HCT116 (cell line): ENCODE data around the gene CFAP221. TPM values are rescaled to one million over a fixed set of nuclear protein-coding genes. Genes with fewer than 3 reads are reported as not detected.
A peak's percentile ranks its signal among the peaks of the same experiment; 100 is the strongest.

ENCODE experiments used
- ATAC-seq: fragments of 200-7000 bp; cut with Tn5 transposase; 2 replicates; pipeline ENCODE4 v1.9.1; 2020; ENCODE audit warnings: mild to moderate bottlenecking, moderate library complexity
- BruUV-seq: library from RNA; stranded (reverse); fragments of 400-500 nt; replicated peaks from 2 replicates; lab custom pipeline; 2021; lab: Mats Ljungman, UMichigan
- CTCF ChIA-PET: fragments of 300-600 bp; sonication (Branson Sonifier 250); formaldehyde crosslinking; loops from one replicate; lab custom pipeline; 2021; ENCODE audit warnings: antibody characterized with exemption; lab: Charles Lee
- POLR2A ChIA-PET: fragments of 300-600, 350-600 bp; sonication (Branson Sonifier 250); formaldehyde crosslinking; loops from one replicate; lab custom pipeline; 2021; ENCODE audit warnings: antibody characterized with exemption; lab: Charles Lee
- RAD21 ChIA-PET, 2 experiments: fragments of 300-600 bp; sonication (Branson Sonifier 250); formaldehyde crosslinking; loops; one replicate each; lab custom pipeline; 2023; ENCODE audit warnings: low total read pairs in 2 of 2; ENCODE audit not compliant: uncharacterized antibody in 2 of 2, unreplicated experiment in 2 of 2, low non-redundant PET in 1 of 2; lab: Charles Lee
- DNase-seq: peaks from one replicate; pipeline ENCODE4 v3.0.0-alpha.2; 2010; ENCODE audit warnings: low read depth, low spot score
- H2AFZ ChIP-seq: fragments of 200-600 bp; shearing (Covaris generic), sonication (generic); 2 replicates; pipeline ENCODE4 v1.6.1; 2017; ENCODE audit warnings: low read depth, mixed run types, mixed read lengths, antibody characterized with exemption, low read length; ENCODE audit not compliant: poor library complexity, severe bottlenecking
- H3K27ac ChIP-seq: 2 replicates; pipeline ENCODE4 v1.5.1; 2012; ENCODE audit warnings: low read depth, low read length
- H3K27me3 ChIP-seq: fragments of 200-600 bp; sonication (generic); 2 replicates; pipeline ENCODE4 v1.6.1; 2016; ENCODE audit warnings: mixed run types, low read length, mixed read lengths; ENCODE audit not compliant: insufficient read depth
- H3K36me3 ChIP-seq, 2 experiments: fragments of 200-500 bp in 1 of 2; fragments of 200-600 bp in 1 of 2; sonication (Bioruptor generic) in 1 of 2; sonication (generic) in 1 of 2; 2 replicates each; pipeline versions ENCODE4 v1.5.1 to v1.6.1; 2014 to 2016; ENCODE audit warnings: low read length in 2 of 2, inconsistent platforms in 1 of 2, mixed read lengths in 1 of 2, mixed run types in 1 of 2; ENCODE audit not compliant: insufficient read depth in 2 of 2, control insufficient read depth in 1 of 2
- H3K4me1 ChIP-seq, 2 experiments: fragments of 200-600 bp in 1 of 2; sonication (generic) in 1 of 2; 2 replicates each; pipeline versions ENCODE4 v1.5.1 to v1.6.1; 2012 to 2017; ENCODE audit warnings: low read length in 2 of 2, inconsistent platforms in 1 of 2, mild to moderate bottlenecking in 1 of 2, mixed read lengths in 1 of 2, mixed run types in 1 of 2, moderate library complexity in 1 of 2; ENCODE audit not compliant: insufficient read depth in 2 of 2, control insufficient read depth in 1 of 2
- H3K4me2 ChIP-seq: fragments of 200-600 bp; sonication (generic); 2 replicates; pipeline ENCODE4 v1.6.1; 2017; ENCODE audit warnings: mixed run types, low read length, mixed read lengths
- H3K4me3 ChIP-seq, 2 experiments: fragments of 200-600 bp in 1 of 2; sonication (generic) in 1 of 2; replicated peaks in 1 of 2; 2 replicates each; pipeline ENCODE4 v1.5.1; 2011 to 2016; ENCODE audit warnings: low read length in 2 of 2, control low read depth in 1 of 2, low read depth in 1 of 2, mild to moderate bottlenecking in 1 of 2, mixed read lengths in 1 of 2, mixed run types in 1 of 2
- H3K79me2 ChIP-seq: fragments of 200-600 bp; sonication (generic); 2 replicates; pipeline ENCODE4 v1.6.1; 2017; ENCODE audit warnings: mild to moderate bottlenecking, mixed run types, low read length, moderate library complexity, mixed read lengths; ENCODE audit not compliant: insufficient read depth
- H3K9ac ChIP-seq: fragments of 200-600 bp; sonication (generic); 2 replicates; pipeline ENCODE4 v1.6.1; 2016; ENCODE audit warnings: low read length, mixed read lengths
- H3K9me2 ChIP-seq: fragments of 200-600 bp; sonication (generic), shearing (Covaris generic); 2 replicates; pipeline ENCODE4 v1.6.1; 2017; ENCODE audit warnings: mixed run types, mild to moderate bottlenecking, moderate library complexity; ENCODE audit not compliant: insufficient read depth
- H3K9me3 ChIP-seq, 2 experiments: fragments of 200-500 bp in 1 of 2; fragments of 200-600 bp in 1 of 2; sonication (Bioruptor generic) in 1 of 2; sonication (generic) in 1 of 2; 2 replicates each; pipeline ENCODE4 v1.6.1; 2014 to 2017; ENCODE audit warnings: low read length in 2 of 2, mixed read lengths in 2 of 2, inconsistent platforms in 1 of 2, low read depth in 1 of 2, mild to moderate bottlenecking in 1 of 2, mixed run types in 1 of 2, moderate library complexity in 1 of 2; ENCODE audit not compliant: control insufficient read depth in 1 of 2, insufficient read depth in 1 of 2
- H4K20me1 ChIP-seq: fragments of 200-600 bp; sonication (generic), shearing (Covaris generic); 2 replicates; pipeline ENCODE4 v1.6.1; 2017; ENCODE audit warnings: mixed run types, mild to moderate bottlenecking, moderate library complexity; ENCODE audit not compliant: insufficient read depth
- CEBPB ChIP-seq: IDR thresholded peaks from 2 replicates; pipeline ENCODE4 v1.6.1; 2012; ENCODE audit warnings: low read depth
- RAD21 ChIP-seq: IDR thresholded peaks from 2 replicates; pipeline ENCODE4 v1.6.1; 2012; ENCODE audit warnings: low read depth, mild to moderate bottlenecking
- REST ChIP-seq: IDR thresholded peaks from 2 replicates; pipeline ENCODE4 v1.6.1; 2012; ENCODE audit warnings: low read depth
- ZFX ChIP-seq: fragments of 450-650 bp; IDR thresholded peaks from 2 replicates; pipeline ENCODE4 v1.6.1; 2017
- intact Hi-C: fragments of 100-400 bp; cut with micrococcal nuclease; formaldehyde crosslinking; loops from 2 replicates; pipeline ENCODE4 v1.10.0; 2022
- total RNA-seq: library from RNA; stranded (reverse); gene quantifications from one replicate; pipeline ENCODE4 v1.2.1, GENCODE V29; 2021; ENCODE audit not compliant: unreplicated experiment

Gene CFAP221
- total RNA-seq, 1 experiment from 2014 or later: 0.96 TPM

- TF ChIP-seq REST (no peak), CEBPB (no peak), ZFX (0 out of 2 replicates have a peak, but pooled peaks have one; percentile 16)
Observed at GRCh38 chr2:119544075-119544938, at the start of gene CFAP221 (continued).

GRCh38 chr2:119495948-119496347 is 48.3 kb upstream of the CFAP221 start:
- POLR2A ChIA-PET: no interaction called here
- no TSS peak for BruUV-seq
- no peak overlapping the region for H2AFZ ChIP-seq

More at GRCh38 chr2:119495948-119496347, 48.3 kb upstream of the CFAP221 start:
- CTCF ChIA-PET: interaction anchor here (2.2 kb wide), 1 partner anchor 20 kb away, joined by 8 read pairs; no protein-coding TSS in a partner anchor
- Histone ChIP-seq H3K36me3 (no peaks in the 10 kb centered on the region), H3K9me3 (no peaks in the 10 kb centered on the region)
- TF ChIP-seq CEBPB (no peak), ZFX (no peak), RAD21 (peak; percentile 17; the same call in 1 of the 2 replicates)
- TF ChIP-seq, all 23 proteins: peak for 1
- Histone ChIP-seq H3K4me2 (no peak overlapping the region), H3K27ac (no peak overlapping the region), H3K79me2 (no peaks in the 10 kb centered on the region), H3K4me3 (no peak overlapping the region), H3K9ac (no peak overlapping the region), H3K27me3 (no peaks in the 10 kb centered on the region), H3K9me2 (no peaks in the 10 kb centered on the region), H4K20me1 (no peaks in the 10 kb centered on the region), H3K4me1 (peaks cover 11 to 12% of the 10 kb centered on the region in 2 experiments)
- ATAC-seq (no peak), DNase-seq (no peak)
- intact Hi-C loops: no loop called here
- RAD21 ChIA-PET: no interaction called here
